Measurements from ENCODE around the gene XRCC6.

DNA sequence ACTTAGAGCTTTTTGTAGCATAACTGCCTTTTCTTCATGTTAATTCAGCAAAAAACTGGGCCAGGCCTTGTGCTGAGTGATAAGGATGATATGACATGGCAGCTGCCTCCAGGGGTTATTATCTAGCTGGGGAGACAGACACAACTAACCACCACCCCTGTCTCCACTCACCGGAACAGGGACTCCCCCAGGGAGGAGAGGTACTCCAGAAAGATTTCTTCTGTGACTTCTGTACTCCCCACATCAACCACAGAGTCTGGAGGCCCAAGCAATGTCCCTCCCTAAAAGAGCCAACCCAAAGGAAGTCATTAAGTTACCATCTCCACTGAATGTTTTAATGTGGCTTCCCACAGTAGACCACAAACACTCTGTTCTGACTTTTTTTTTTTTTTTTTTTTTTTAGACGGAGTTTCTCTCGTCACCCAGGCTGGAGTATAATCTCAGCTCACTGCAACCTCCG is 17.2 kb upstream of the XRCC6 start:
- TF ChIP-seq CTCF (IDR thresholded peaks at IDR 0.05), result no peak
- TF ChIP-seq ZNF317 (CRISPR knock-in tag; IDR thresholded peaks at IDR 0.05; ENCODE audit: borderline replicate concordance, low read depth), result no peak
- TF ChIP-seq CREB1 (CRISPR knock-in tag; IDR thresholded peaks at IDR 0.05), result no peak
- TF ChIP-seq SP1 (CRISPR knock-in tag; conservative IDR thresholded peaks at IDR 0.05), result no peak
- no peak for TF ChIP-seq ELF4 (CRISPR knock-in tag; IDR thresholded peaks at IDR 0.05; ENCODE audit: low read depth)
- TF ChIP-seq, protein P1, sequence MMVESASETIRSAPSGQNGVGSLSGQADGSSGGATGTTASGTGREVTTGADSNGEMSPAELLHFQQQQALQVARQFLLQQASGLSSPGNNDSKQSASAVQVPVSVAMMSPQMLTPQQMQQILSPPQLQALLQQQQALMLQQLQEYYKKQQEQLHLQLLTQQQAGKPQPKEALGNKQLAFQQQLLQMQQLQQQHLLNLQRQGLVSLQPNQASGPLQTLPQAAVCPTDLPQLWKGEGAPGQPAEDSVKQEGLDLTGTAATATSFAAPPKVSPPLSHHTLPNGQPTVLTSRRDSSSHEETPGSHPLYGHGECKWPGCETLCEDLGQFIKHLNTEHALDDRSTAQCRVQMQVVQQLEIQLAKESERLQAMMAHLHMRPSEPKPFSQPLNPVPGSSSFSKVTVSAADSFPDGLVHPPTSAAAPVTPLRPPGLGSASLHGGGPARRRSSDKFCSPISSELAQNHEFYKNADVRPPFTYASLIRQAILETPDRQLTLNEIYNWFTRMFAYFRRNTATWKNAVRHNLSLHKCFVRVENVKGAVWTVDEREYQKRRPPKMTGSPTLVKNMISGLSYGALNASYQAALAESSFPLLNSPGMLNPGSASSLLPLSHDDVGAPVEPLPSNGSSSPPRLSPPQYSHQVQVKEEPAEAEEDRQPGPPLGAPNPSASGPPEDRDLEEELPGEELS (CRISPR knock-in tag; IDR thresholded peaks at IDR 0.05), result no peak
- no peak for TF ChIP-seq NFYB (CRISPR knock-in tag; conservative IDR thresholded peaks at IDR 0.05; ENCODE audit: low read depth)
- TF ChIP-seq HMGXB4 (CRISPR knock-in tag; IDR thresholded peaks at IDR 0.05), result no peak
- TF ChIP-seq, protein P2, sequence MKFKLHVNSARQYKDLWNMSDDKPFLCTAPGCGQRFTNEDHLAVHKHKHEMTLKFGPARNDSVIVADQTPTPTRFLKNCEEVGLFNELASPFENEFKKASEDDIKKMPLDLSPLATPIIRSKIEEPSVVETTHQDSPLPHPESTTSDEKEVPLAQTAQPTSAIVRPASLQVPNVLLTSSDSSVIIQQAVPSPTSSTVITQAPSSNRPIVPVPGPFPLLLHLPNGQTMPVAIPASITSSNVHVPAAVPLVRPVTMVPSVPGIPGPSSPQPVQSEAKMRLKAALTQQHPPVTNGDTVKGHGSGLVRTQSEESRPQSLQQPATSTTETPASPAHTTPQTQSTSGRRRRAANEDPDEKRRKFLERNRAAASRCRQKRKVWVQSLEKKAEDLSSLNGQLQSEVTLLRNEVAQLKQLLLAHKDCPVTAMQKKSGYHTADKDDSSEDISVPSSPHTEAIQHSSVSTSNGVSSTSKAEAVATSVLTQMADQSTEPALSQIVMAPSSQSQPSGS (CRISPR knock-in tag; IDR thresholded peaks at IDR 0.05; ENCODE audit: borderline replicate concordance, low read depth), result no peak
- TF ChIP-seq JUN (CRISPR knock-in tag; IDR thresholded peaks at IDR 0.05), result no peak
- TF ChIP-seq JAZF1 (CRISPR knock-in tag; IDR thresholded peaks at IDR 0.05), result no peak
